CD4-positive, alpha-beta T cell (primary cell): ENCODE data around the gene PHKB. TPM values are rescaled to one million over a fixed set of nuclear protein-coding genes. Genes with fewer than 3 reads are reported as not detected.
"Not testable (repeated sequence)": the region's sequence is repeated elsewhere in the genome, so short reads cannot be mapped to it uniquely, and the experiment has no call there.

Experiments used
- ATAC-seq: fragments of 200-7000 bp; cut with Tn5 transposase; one replicate; pipeline ENCODE4 v1.10.0; 2022; ENCODE audit warnings: mild to moderate bottlenecking; ENCODE audit not compliant: poor library complexity
- CTCF ChIA-PET: fragments of 350-600 bp; sonication (Branson Sonifier 250); formaldehyde crosslinking; loops from one replicate; lab custom pipeline; 2021; ENCODE audit warnings: antibody characterized with exemption, inconsistent platforms; lab: Charles Lee
- POLR2A ChIA-PET: fragments of 350-600 bp; sonication (Branson Sonifier 250); formaldehyde crosslinking; loops from one replicate; lab custom pipeline; 2021; ENCODE audit warnings: antibody characterized with exemption, inconsistent platforms; lab: Charles Lee
- DNase-seq, 14 experiments: peaks; one replicate each; pipeline ENCODE4 v3.0.0-alpha.2; 2013 to 2020; ENCODE audit warnings: mixed read lengths in 2 of 14
- H3K27ac ChIP-seq, 2 donors: one replicate each; pipeline versions ENCODE4 v1.5.1 to v1.7.0; 2013; ENCODE audit warnings: low read length in 2 of 2, low read depth in 1 of 2, mild to moderate bottlenecking in 1 of 2
- H3K27me3 ChIP-seq, 2 experiments: 1 replicate in 1 of 2; 2 replicates in 1 of 2; pipeline versions ENCODE4 v1.6.1 to v1.7.0; 2013; ENCODE audit warnings: low read length in 2 of 2, control low read depth in 1 of 2, mild to moderate bottlenecking in 1 of 2, moderate library complexity in 1 of 2; ENCODE audit not compliant: insufficient read depth in 2 of 2, control insufficient read depth in 1 of 2
- H3K36me3 ChIP-seq: one replicate; pipeline ENCODE4 v1.6.1; 2013; ENCODE audit warnings: low read length, control low read depth; ENCODE audit not compliant: insufficient read depth
- H3K4me1 ChIP-seq: one replicate; pipeline ENCODE4 v1.6.1; 2013; ENCODE audit warnings: low read length, control low read depth; ENCODE audit not compliant: insufficient read depth
- H3K4me3 ChIP-seq: one replicate; pipeline ENCODE4 v1.5.1; 2013; ENCODE audit warnings: mild to moderate bottlenecking, low read length, moderate library complexity
- H3K9me3 ChIP-seq, 2 experiments: 1 replicate in 1 of 2; 2 replicates in 1 of 2; pipeline versions ENCODE4 v1.6.1 to v1.7.0; 2013; ENCODE audit warnings: low read length in 2 of 2, mild to moderate bottlenecking in 2 of 2, control low read depth in 1 of 2, moderate library complexity in 1 of 2; ENCODE audit not compliant: control insufficient read depth in 1 of 2, insufficient read depth in 1 of 2
- H3K27ac Mint-ChIP-seq: one replicate; pipeline ENCODE4 v1.8.0; 2020; ENCODE audit warnings: mixed read lengths
- H3K27me3 Mint-ChIP-seq: one replicate; pipeline ENCODE4 v1.8.0; 2021; ENCODE audit warnings: mixed read lengths
- H3K36me3 Mint-ChIP-seq: one replicate; pipeline ENCODE4 v1.8.0; 2021; ENCODE audit warnings: low read depth, mixed read lengths
- H3K4me1 Mint-ChIP-seq: one replicate; pipeline ENCODE4 v1.8.0; 2021; ENCODE audit warnings: low read depth, mixed read lengths
- H3K4me3 Mint-ChIP-seq: one replicate; pipeline ENCODE4 v1.8.0; 2020; ENCODE audit warnings: mild to moderate bottlenecking, mixed read lengths
- H3K9me3 Mint-ChIP-seq: one replicate; pipeline ENCODE4 v1.8.0; 2020; ENCODE audit warnings: mixed read lengths
- CTCF ChIP-seq: fragments of 200-600 bp; IDR thresholded peaks from one replicate; pipeline ENCODE4 v1.8.0; 2022; ENCODE audit warnings: antibody characterized with exemption, mild to moderate bottlenecking
- intact Hi-C, 2 experiments: fragments of 100-400 bp; cut with DNase I in 1 of 2; cut with micrococcal nuclease in 1 of 2; formaldehyde crosslinking; loops; one replicate each; pipeline versions ENCODE4 v1.15.1 to v1.9.0; 2023 to 2025; cut with DNase I, micrococcal nuclease
- total RNA-seq, 174 experiments: library from RNA in 2 of 174; stranded (reverse) in 2 of 174; gene quantifications; one replicate each; pipeline ENCODE4 v1.2.3 and lab custom pipeline; 2021 to 2026

Gene PHKB
- total RNA-seq, 2 experiments from 2014 or later: 28.8 to 31.3 TPM

GRCh38 chr16:47676635-47677177 lies 215.6 kb downstream of the PHKB start:
- Histone ChIP-seq H3K36me3 (peaks cover 23% of the 10 kb centered on the region), H3K27ac (no peak overlapping the region), H3K4me3 (no peak overlapping the region), H3K9me3 (peaks cover 0 to 3% of the 10 kb centered on the region in 2 experiments), H3K4me1 (no peaks in the 10 kb centered on the region), H3K27me3 (no peaks in the 10 kb centered on the region)
- H3K27me3 Mint-ChIP-seq: no peaks in the 10 kb centered on the region
- no peak for TF ChIP-seq CTCF
- intact Hi-C loops: no loop called here
- POLR2A ChIA-PET: no interaction called here
- no peaks in the 10 kb centered on the region for H3K4me1 Mint-ChIP-seq
- no peak overlapping the region for H3K4me3 Mint-ChIP-seq
- DNase-seq (no peak), ATAC-seq (no peak)
- peaks cover 93% of the 10 kb centered on the region for H3K36me3 Mint-ChIP-seq
- peaks cover 4% of the 10 kb centered on the region for H3K9me3 Mint-ChIP-seq
- H3K27ac Mint-ChIP-seq: no peak overlapping the region
- CTCF ChIA-PET: no interaction called here

GRCh38 chr16:47681571-47681970 lies 220.4 kb downstream of the PHKB start:
- CTCF ChIA-PET, DNase-seq, H3K27ac Mint-ChIP-seq, H3K4me3 ChIP-seq, H3K9me3 ChIP-seq, H3K4me1 ChIP-seq, H3K27ac ChIP-seq, H3K4me1 Mint-ChIP-seq, H3K27me3 Mint-ChIP-seq, POLR2A ChIA-PET, H3K9me3 Mint-ChIP-seq, H3K4me3 Mint-ChIP-seq, H3K27me3 ChIP-seq, intact Hi-C loops, H3K36me3 ChIP-seq, ATAC-seq: not testable (repeated sequence)
- peaks cover 76% of the 10 kb centered on the region for H3K36me3 Mint-ChIP-seq

- CTCF ChIA-PET: no interaction called here
- Mint-ChIP-seq H3K4me1 (peaks cover 7% of the 10 kb centered on the region), H3K4me3 (no peak overlapping the region), H3K27ac (no peak overlapping the region), H3K27me3 (no peaks in the 10 kb centered on the region), H3K36me3 (peaks cover 74% of the 10 kb centered on the region), H3K9me3 (no peaks in the 10 kb centered on the region)
- H3K27me3 ChIP-seq: no peaks in the 10 kb centered on the region
- ATAC-seq (no peak), DNase-seq (no peak)
- intact Hi-C loops: no loop called here
- H3K27ac ChIP-seq: no peak overlapping the region
- peaks cover 19% of the 10 kb centered on the region for H3K36me3 ChIP-seq
- no peaks in the 10 kb centered on the region for H3K4me1 ChIP-seq
- POLR2A ChIA-PET: no interaction called here
- no peak overlapping the region for H3K4me3 ChIP-seq
- no peak for TF ChIP-seq CTCF
- peaks cover 0 to 4% of the 10 kb centered on the region in 2 experiments for H3K9me3 ChIP-seq
These were observed 226.6 kb downstream of the PHKB start for GRCh38 chr16:47687694-47688093.

- intact Hi-C loops: no loop called here
- no peaks in the 10 kb centered on the region for H3K27me3 Mint-ChIP-seq
These were observed 232.1 kb downstream of the PHKB start for GRCh38 chr16:47693226-47693625.

More at GRCh38 chr16:47693226-47693625, 232.1 kb downstream of the PHKB start:
- ChIA-PET CTCF (no interaction called here), POLR2A (no interaction called here)
- no peaks in the 10 kb centered on the region for H3K9me3 Mint-ChIP-seq
- DNase-seq (no peak), ATAC-seq (no peak)
- Histone ChIP-seq H3K27ac (no peak overlapping the region), H3K9me3 (no peaks in the 10 kb centered on the region), H3K4me3 (no peak overlapping the region), H3K36me3 (peaks cover 65% of the 10 kb centered on the region), H3K4me1 (no peaks in the 10 kb centered on the region), H3K27me3 (no peaks in the 10 kb centered on the region)
- H3K27ac Mint-ChIP-seq: no peak overlapping the region
- TF ChIP-seq CTCF: no peak
- H3K36me3 Mint-ChIP-seq: peaks cover 97% of the 10 kb centered on the region
- no peaks in the 10 kb centered on the region for H3K4me1 Mint-ChIP-seq
- no peak overlapping the region for H3K4me3 Mint-ChIP-seq
